HG02981 (cell line): ENCODE measurements around the gene CACNG8.
"Not testable (repeated sequence)": the region's sequence is repeated elsewhere in the genome, so short reads cannot be mapped to it uniquely, and the experiment has no call there.

Experiments used
- ATAC-seq: cut with Tn5 transposase; IDR thresholded peaks from one replicate; pipeline ENCODE4 v1.9.1; 2021; ENCODE audit warnings: mild to moderate bottlenecking, moderate library complexity; ENCODE audit not compliant: unreplicated experiment

Gene CACNG8

DNA sequence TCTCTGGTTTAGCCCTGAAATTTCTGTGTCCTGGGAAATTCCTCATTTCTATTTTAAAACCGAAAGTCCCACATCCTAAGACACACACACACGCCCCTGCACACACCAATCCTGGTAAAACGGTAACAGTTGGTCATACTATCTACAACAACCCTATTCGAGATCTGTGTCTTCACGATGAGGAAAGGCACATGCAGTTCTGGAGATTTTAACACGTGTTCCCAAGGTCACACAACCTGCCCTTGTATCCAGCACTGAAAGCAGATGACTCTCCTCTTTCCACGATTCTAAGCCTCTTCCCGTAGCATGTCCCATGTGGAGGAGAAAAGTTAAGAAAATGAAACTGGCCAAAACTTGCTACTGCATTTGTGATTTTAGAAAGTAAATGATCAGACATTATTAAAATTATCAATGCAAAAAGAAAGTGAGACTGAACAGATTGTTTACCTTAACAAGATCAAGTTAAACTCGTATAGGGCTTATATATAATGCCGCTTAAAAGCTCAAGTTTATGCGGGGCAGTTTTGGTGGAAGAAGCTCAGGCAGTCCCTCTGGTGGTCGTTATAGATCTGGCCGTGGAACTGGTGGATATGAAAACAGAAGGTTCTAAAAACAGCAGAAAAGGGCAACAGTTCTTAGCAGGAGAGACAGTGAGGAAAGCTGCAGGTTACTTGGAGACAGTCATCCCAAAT, 68.3 kb downstream of the CACNG8 start:
- ATAC-seq, result no peak

DNA sequence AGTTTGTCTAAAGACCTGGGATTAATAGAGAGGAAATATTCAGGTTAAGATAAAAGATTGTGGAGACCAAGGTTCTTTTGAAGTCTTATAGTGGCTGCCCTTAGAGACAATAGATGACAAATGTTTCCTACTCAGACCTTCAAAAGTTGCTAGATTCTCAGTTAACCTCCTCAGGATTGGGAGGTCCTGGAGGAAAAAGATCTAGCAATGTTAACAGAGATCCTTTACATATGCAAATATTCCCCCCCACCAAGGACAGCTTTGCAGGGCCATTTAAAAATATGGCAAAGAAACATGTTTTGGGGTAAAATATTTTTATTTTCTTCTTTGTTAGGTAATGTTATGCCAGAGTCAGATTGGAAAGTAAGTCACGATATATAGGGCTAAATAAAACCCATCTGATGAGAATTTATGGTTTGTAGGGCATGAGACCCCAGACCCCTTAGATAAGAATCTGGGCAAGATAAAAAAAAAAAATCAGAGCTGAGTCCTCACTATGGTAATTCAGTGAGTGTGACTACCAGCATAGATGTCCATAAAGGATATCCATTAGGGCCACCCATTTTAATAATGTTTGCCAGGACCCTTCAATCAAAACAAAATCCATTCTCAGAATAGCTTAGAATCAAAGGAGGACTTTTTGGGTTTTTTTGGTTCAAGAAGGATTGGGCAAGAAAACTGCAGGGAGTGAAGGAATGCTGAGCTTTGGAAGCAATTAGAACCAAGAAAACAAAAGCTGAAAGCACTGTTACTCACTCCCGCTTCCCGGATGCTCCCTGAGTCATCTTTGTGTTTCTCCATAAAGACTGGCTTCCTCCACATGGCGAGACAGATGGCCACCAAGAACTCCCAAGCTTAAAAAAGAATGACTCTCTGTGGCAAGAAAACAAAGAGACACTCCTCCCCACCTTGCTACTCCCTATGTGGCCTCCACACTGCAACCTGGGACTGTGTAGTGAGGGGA, 72.8 kb downstream of the CACNG8 start:
- no peak for ATAC-seq

DNA sequence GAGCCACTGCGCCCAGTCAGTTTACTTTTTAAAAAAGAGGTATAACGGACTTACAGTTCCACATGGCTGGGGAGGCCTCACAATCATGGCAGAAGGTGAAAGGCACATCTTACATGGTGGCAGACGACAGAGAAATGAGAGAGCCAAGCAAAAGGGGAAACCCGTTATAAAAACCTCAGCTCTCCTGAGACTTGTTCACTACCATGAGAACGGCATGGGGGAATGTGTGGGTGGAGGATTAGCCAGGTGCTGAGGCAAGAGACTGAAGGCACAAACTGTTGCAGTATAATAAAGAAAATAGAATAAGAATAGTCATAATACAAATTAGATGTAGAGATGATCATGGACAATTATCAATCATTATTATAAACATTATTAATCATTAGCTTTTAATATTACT, 73.8 kb downstream of the CACNG8 start:
- ATAC-seq, result not testable (repeated sequence)
